Neural progenitor cell (in vitro differentiated cells): ENCODE measurements around the gene LPP. TPM values are rescaled to one million over a fixed set of nuclear protein-coding genes. Genes with fewer than 3 reads are reported as not detected.
A peak's percentile ranks its signal among the peaks of the same experiment; 100 is the strongest.

ENCODE experiments used
- DNase-seq: peaks from one replicate; pipeline ENCODE4 v3.0.0-alpha.2; 2016; ENCODE audit warnings: low spot score
- H2AFZ ChIP-seq: fragments of 200-600 bp; sonication (generic); replicated peaks from 2 replicates; pipeline ENCODE4 v1.6.1; 2016; ENCODE audit warnings: antibody characterized with exemption
- H3F3A ChIP-seq: fragments of 200-600 bp; sonication (generic); 2 replicates; pipeline ENCODE4 v1.6.1; 2016; ENCODE audit warnings: antibody characterized with exemption, low read depth
- H3K27ac ChIP-seq: fragments of 200-600 bp; sonication (generic); 2 replicates; pipeline ENCODE4 v1.5.1; 2016; ENCODE audit warnings: mild to moderate bottlenecking
- H3K27me3 ChIP-seq: fragments of 200-600 bp; sonication (generic); 2 replicates; pipeline ENCODE4 v1.6.1; 2016; ENCODE audit warnings: mild to moderate bottlenecking, moderate library complexity
- H3K36me3 ChIP-seq: fragments of 200-600 bp; sonication (generic); 2 replicates; pipeline ENCODE4 v1.5.1; 2016
- H3K4me1 ChIP-seq: fragments of 200-600 bp; sonication (generic); 2 replicates; pipeline ENCODE4 v1.6.1; 2016; ENCODE audit warnings: mixed run types
- H3K4me2 ChIP-seq: fragments of 200-600 bp; sonication (generic); 2 replicates; pipeline ENCODE4 v1.6.1; 2016
- H3K4me3 ChIP-seq: fragments of 200-600 bp; sonication (generic); 2 replicates; pipeline ENCODE4 v1.5.1; 2016
- H3K79me2 ChIP-seq: fragments of 200-600 bp; sonication (generic); 2 replicates; pipeline ENCODE4 v1.6.1; 2016; ENCODE audit warnings: low read depth
- H3K9ac ChIP-seq: fragments of 200-600 bp; sonication (generic); 2 replicates; pipeline ENCODE4 v1.6.1; 2016
- H3K9me3 ChIP-seq: fragments of 200-600 bp; sonication (generic); 2 replicates; pipeline ENCODE4 v1.5.1; 2016; ENCODE audit warnings: low read depth
- H4K20me1 ChIP-seq: fragments of 200-600 bp; sonication (generic); 2 replicates; pipeline ENCODE4 v1.6.1; 2016; ENCODE audit warnings: low read depth
- H3K27ac Mint-ChIP-seq: 3 replicates; pipeline ENCODE4 v1.8.0; 2021; ENCODE audit warnings: mixed read lengths
- H3K27me3 Mint-ChIP-seq: 2 replicates; pipeline ENCODE4 v1.8.0; 2022; ENCODE audit warnings: low read depth, mild to moderate bottlenecking, inconsistent platforms, moderate library complexity, mixed read lengths; ENCODE audit not compliant: insufficient read depth
- H3K36me3 Mint-ChIP-seq: 3 replicates; pipeline ENCODE4 v1.8.0; 2021; ENCODE audit warnings: mixed read lengths
- H3K4me1 Mint-ChIP-seq: 3 replicates; pipeline ENCODE4 v1.8.0; 2021; ENCODE audit warnings: mixed read lengths
- H3K4me3 Mint-ChIP-seq: 3 replicates; pipeline ENCODE4 v1.8.0; 2021; ENCODE audit warnings: mild to moderate bottlenecking, moderate library complexity, mixed read lengths
- H3K9me3 Mint-ChIP-seq: 3 replicates; pipeline ENCODE4 v1.8.0; 2020; ENCODE audit warnings: mixed read lengths
- EZH2 ChIP-seq: fragments of 200-600 bp; sonication (generic); IDR thresholded peaks from 2 replicates; pipeline ENCODE4 v1.6.1; 2017; ENCODE audit warnings: antibody characterized with exemption, mild to moderate bottlenecking, moderate library complexity
- EZH2phosphoT487 ChIP-seq: fragments of 200-600 bp; sonication (generic); IDR thresholded peaks from 2 replicates; pipeline ENCODE4 v1.6.1; 2017; ENCODE audit warnings: antibody characterized with exemption
- total RNA-seq: library from RNA; depleted of rRNA; stranded (reverse); fragments of >200 nt; gene quantifications from 2 replicates; pipeline ENCODE4 v1.2.3, GENCODE V29; 2015; ENCODE audit warnings: low replicate concordance
- TF ChIP-seq, protein P1 (sequence below): fragments of 200-600 bp; sonication (generic); IDR thresholded peaks from 2 replicates; pipeline ENCODE4 v1.5.1; 2017; ENCODE audit warnings: antibody characterized with exemption, mild to moderate bottlenecking

Gene LPP
- total RNA-seq, 1 donor from 2014 or later, result 18.9 TPM

DNA sequence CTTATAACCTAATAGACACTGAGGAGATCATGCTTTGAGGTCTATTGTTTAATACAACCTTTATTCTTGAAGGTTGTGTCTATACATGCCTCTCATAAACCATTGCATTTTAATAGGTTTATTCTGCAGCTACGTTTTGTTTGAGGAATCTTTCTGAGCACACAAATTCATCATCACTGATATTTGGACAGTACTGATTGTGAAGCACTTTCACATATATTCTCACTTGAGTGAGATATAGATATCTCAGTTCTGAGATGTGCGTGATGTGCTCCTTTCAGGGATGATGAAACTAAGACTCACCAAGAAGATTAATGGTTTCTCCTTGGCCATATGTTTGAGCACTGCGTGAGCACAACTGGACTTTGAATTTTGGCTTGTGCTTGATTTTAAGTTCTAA lies 374.4 kb downstream of the LPP start:
- no peak overlapping the region for H3K4me3 ChIP-seq
- peaks cover 3% of the 10 kb centered on the region for H3K4me1 ChIP-seq
- no peak overlapping the region for H3K9ac ChIP-seq
- H3K27me3 Mint-ChIP-seq, result peaks cover 2% of the 10 kb centered on the region
- no peaks in the 10 kb centered on the region for H3K9me3 Mint-ChIP-seq
- H3K36me3 ChIP-seq, result no peaks in the 10 kb centered on the region
- H3K79me2 ChIP-seq, result no peaks in the 10 kb centered on the region
- no peaks in the 10 kb centered on the region for H4K20me1 ChIP-seq
- no peak for DNase-seq
- H3K27ac Mint-ChIP-seq, result no peak overlapping the region
- no peak overlapping the region for H3K27ac ChIP-seq
- peaks cover 13% of the 10 kb centered on the region for H3K36me3 Mint-ChIP-seq
- H2AFZ ChIP-seq, result no peak overlapping the region
- H3K27me3 ChIP-seq, result no peaks in the 10 kb centered on the region
- no peak overlapping the region for H3K4me2 ChIP-seq
- H3K9me3 ChIP-seq, result no peaks in the 10 kb centered on the region
- TF ChIP-seq, protein P1, sequence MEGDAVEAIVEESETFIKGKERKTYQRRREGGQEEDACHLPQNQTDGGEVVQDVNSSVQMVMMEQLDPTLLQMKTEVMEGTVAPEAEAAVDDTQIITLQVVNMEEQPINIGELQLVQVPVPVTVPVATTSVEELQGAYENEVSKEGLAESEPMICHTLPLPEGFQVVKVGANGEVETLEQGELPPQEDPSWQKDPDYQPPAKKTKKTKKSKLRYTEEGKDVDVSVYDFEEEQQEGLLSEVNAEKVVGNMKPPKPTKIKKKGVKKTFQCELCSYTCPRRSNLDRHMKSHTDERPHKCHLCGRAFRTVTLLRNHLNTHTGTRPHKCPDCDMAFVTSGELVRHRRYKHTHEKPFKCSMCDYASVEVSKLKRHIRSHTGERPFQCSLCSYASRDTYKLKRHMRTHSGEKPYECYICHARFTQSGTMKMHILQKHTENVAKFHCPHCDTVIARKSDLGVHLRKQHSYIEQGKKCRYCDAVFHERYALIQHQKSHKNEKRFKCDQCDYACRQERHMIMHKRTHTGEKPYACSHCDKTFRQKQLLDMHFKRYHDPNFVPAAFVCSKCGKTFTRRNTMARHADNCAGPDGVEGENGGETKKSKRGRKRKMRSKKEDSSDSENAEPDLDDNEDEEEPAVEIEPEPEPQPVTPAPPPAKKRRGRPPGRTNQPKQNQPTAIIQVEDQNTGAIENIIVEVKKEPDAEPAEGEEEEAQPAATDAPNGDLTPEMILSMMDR, result no peak
- TF ChIP-seq EZH2phosphoT487 (no peak), EZH2 (no peak)
- no peak overlapping the region for H3K4me3 Mint-ChIP-seq
- no peaks in the 10 kb centered on the region for H3K4me1 Mint-ChIP-seq
- no peaks in the 10 kb centered on the region for H3F3A ChIP-seq

DNA sequence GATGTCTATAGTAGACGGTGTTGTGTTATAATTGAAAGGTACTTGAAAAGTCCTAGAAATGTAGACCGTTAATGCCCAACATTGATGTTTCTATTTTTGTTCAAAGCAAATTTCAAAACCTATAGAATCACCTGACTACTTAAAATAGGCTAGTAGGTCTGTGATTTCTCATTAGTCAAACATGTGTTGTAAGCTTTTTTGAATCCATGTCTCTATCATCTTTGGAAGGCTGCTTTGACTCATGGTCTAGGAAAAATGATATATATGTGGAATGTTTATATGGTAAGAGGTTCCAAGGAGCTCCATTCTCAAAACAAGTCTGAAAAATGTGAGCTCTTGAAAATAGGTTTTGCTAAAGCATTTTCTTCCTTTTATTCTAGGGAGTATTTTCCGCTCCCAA lies 375.3 kb downstream of the LPP start:
- no peak overlapping the region for H2AFZ ChIP-seq
- no peaks in the 10 kb centered on the region for H3K9me3 Mint-ChIP-seq
- no peaks in the 10 kb centered on the region for H3K27me3 ChIP-seq
- H3K4me1 Mint-ChIP-seq, result no peaks in the 10 kb centered on the region
- no peaks in the 10 kb centered on the region for H3K79me2 ChIP-seq
- TF ChIP-seq EZH2 (no peak), EZH2phosphoT487 (no peak)
- TF ChIP-seq, protein P1, result no peak
- no peak overlapping the region for H3K4me2 ChIP-seq
- H3K27ac Mint-ChIP-seq, result no peak overlapping the region
- H3K4me3 Mint-ChIP-seq, result no peak overlapping the region
- H3K27me3 Mint-ChIP-seq, result no peaks in the 10 kb centered on the region
- no peak overlapping the region for H3K4me3 ChIP-seq
- peaks cover 3% of the 10 kb centered on the region for H3K4me1 ChIP-seq
- DNase-seq, result no peak
- no peak overlapping the region for H3K9ac ChIP-seq
- no peak overlapping the region for H3K27ac ChIP-seq
- H3K36me3 ChIP-seq, result no peaks in the 10 kb centered on the region
- peaks cover 13% of the 10 kb centered on the region for H3K36me3 Mint-ChIP-seq
- H4K20me1 ChIP-seq, result no peaks in the 10 kb centered on the region
- H3F3A ChIP-seq, result no peaks in the 10 kb centered on the region
- no peaks in the 10 kb centered on the region for H3K9me3 ChIP-seq

DNA sequence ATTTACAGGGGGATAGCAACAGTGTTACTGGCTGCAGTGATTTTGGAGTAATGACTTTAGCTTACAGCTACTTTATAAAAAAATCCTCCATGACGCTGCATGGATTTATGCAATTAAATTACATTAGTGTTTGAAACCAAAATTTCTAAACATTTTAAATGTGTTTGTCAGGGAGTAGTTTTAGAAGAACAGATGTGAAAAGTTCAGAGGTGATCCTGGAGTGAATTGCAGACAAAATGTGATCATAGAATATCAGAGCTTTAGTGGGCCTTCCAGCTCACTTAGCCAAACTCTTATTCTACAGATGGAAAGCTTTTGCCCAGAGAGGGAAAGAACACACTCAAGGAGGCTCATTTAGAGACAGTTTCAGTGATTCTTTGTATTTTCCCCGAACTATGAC lies 376.3 kb downstream of the LPP start:
- H3K4me1 ChIP-seq, result peaks cover 3% of the 10 kb centered on the region
- H3K27me3 ChIP-seq, result no peaks in the 10 kb centered on the region
- no peak for DNase-seq
- no peaks in the 10 kb centered on the region for H4K20me1 ChIP-seq
- Mint-ChIP-seq H3K36me3 (peaks cover 13% of the 10 kb centered on the region), H3K9me3 (no peaks in the 10 kb centered on the region), H3K4me1 (no peaks in the 10 kb centered on the region), H3K27me3 (no peaks in the 10 kb centered on the region), H3K27ac (no peak overlapping the region), H3K4me3 (no peak overlapping the region)
- H3K36me3 ChIP-seq, result no peaks in the 10 kb centered on the region
- TF ChIP-seq EZH2phosphoT487, result no peak
- TF ChIP-seq EZH2, result no peak
- TF ChIP-seq, protein P1, result no peak
- peak overlapping the region; percentile 9 for H3K4me2 ChIP-seq
- no peak overlapping the region for H3K4me3 ChIP-seq
- no peak overlapping the region for H3K9ac ChIP-seq
- no peaks in the 10 kb centered on the region for H3K79me2 ChIP-seq
- H3F3A ChIP-seq, result no peaks in the 10 kb centered on the region
- no peaks in the 10 kb centered on the region for H3K9me3 ChIP-seq
- no peak overlapping the region for H2AFZ ChIP-seq
- no peak overlapping the region for H3K27ac ChIP-seq
